Lung (tissue), 12 donors: ENCODE data around the gene DYSF. TPM values are rescaled to one million over a fixed set of nuclear protein-coding genes. Genes with fewer than 3 reads are reported as not detected.

Experiments
- ATAC-seq: fragments of 200-7000 bp; cut with Tn5 transposase; one replicate; pipeline ENCODE4 v1.9.1; 2020; ENCODE audit warnings: moderate number of reproducible peaks; ENCODE audit not compliant: insufficient read depth, low FRiP score
- DNase-seq, 3 donors: peaks; one replicate each; pipeline ENCODE4 v3.0.0-alpha.2; 2013 to 2017
- H3K27ac ChIP-seq, 2 donors: one replicate each; pipeline ENCODE4 v1.5.1; 2013; ENCODE audit warnings: mild to moderate bottlenecking in 2 of 2, moderate library complexity in 2 of 2, control low read depth in 1 of 2, inconsistent platforms in 1 of 2, low read depth in 1 of 2, low read length in 1 of 2
- H3K27me3 ChIP-seq, 3 donors: one replicate each; pipeline ENCODE4 v1.5.1; 2013; ENCODE audit warnings: low read length in 2 of 3; ENCODE audit not compliant: control insufficient read depth in 3 of 3, insufficient read depth in 3 of 3
- H3K36me3 ChIP-seq, 4 donors: one replicate each; pipeline ENCODE4 v1.5.1; 2013; ENCODE audit warnings: low read length in 4 of 4, mild to moderate bottlenecking in 1 of 4, moderate library complexity in 1 of 4; ENCODE audit not compliant: control insufficient read depth in 4 of 4, insufficient read depth in 4 of 4
- H3K4me1 ChIP-seq, 5 donors: one replicate each; pipeline ENCODE4 v1.5.1; 2013; ENCODE audit warnings: low read length in 5 of 5, mild to moderate bottlenecking in 2 of 5, moderate library complexity in 1 of 5; ENCODE audit not compliant: control insufficient read depth in 5 of 5, insufficient read depth in 5 of 5
- H3K4me3 ChIP-seq: one replicate; pipeline ENCODE4 v1.5.1; 2013; ENCODE audit warnings: mild to moderate bottlenecking, control low read depth, moderate library complexity
- H3K9ac ChIP-seq, 2 donors: one replicate each; pipeline ENCODE4 v1.5.1; 2013; ENCODE audit warnings: low read length in 2 of 2, control low read depth in 1 of 2; ENCODE audit not compliant: insufficient read depth in 1 of 2
- H3K9me3 ChIP-seq, 4 donors: one replicate each; pipeline ENCODE4 v1.5.1; 2013; ENCODE audit warnings: low read length in 3 of 4, mild to moderate bottlenecking in 1 of 4, moderate library complexity in 1 of 4; ENCODE audit not compliant: control insufficient read depth in 4 of 4, insufficient read depth in 3 of 4
- WGBS, 2 donors: extraction: QIAGEN DNeasy Blood & Tissue Kit; methylation state at CpG; one replicate each; pipeline ENCODE4 v1.1.7; 2013; 5-methylcytosine and 5-hydroxymethylcytosine counted together
- polyA plus RNA-seq, 2 donors: library from polyadenylated mRNA; stranded (reverse); fragments of 200-250 nt; gene quantifications; one replicate each; pipeline ENCODE4 v1.2.1, GENCODE V29; 2013
- total RNA-seq, 2 donors: library from RNA; depleted of rRNA in 1 of 2; stranded (reverse); fragments of >200 nt in 1 of 2; gene quantifications; one replicate each; pipeline ENCODE4 v1.2.1, GENCODE V29; 2014 to 2021
- TF ChIP-seq, protein P1 (sequence below): IDR thresholded peaks from 2 replicates; pipeline ENCODE4 v1.5.1; 2012; ENCODE audit warnings: mild to moderate bottlenecking; ENCODE audit errors: control extremely low read depth, extremely low read depth
- donor health status: control.
- donor health status: control.
- donor health status: Bipolar disorder and iron deficiency.
- donor health status: healthy.
- donor health status: DM: yes; HTN: yes; CAD: no.

DYSF gene
- total and polyA plus RNA-seq, 4 donors: 12.9 to 56.2 (median 40.0) TPM

DNA sequence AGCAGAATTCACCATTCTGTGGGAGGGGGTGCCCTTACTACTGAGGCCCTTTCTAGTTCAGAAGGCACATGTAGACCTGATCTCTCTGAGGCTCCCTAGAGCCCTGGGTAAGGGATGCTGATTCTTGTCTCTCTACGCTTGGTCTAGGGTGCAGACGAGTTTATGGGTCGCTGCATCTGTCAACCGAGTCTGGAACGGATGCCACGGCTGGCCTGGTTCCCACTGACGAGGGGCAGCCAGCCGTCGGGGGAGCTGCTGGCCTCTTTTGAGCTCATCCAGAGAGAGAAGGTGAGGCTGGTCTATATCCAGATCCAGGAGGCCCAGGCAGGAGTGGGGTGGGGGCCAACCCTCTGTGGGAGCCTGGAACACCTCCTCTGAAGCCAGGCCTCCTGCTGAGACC, 147.2 kb downstream of the DYSF start:
- TF ChIP-seq, protein P1, sequence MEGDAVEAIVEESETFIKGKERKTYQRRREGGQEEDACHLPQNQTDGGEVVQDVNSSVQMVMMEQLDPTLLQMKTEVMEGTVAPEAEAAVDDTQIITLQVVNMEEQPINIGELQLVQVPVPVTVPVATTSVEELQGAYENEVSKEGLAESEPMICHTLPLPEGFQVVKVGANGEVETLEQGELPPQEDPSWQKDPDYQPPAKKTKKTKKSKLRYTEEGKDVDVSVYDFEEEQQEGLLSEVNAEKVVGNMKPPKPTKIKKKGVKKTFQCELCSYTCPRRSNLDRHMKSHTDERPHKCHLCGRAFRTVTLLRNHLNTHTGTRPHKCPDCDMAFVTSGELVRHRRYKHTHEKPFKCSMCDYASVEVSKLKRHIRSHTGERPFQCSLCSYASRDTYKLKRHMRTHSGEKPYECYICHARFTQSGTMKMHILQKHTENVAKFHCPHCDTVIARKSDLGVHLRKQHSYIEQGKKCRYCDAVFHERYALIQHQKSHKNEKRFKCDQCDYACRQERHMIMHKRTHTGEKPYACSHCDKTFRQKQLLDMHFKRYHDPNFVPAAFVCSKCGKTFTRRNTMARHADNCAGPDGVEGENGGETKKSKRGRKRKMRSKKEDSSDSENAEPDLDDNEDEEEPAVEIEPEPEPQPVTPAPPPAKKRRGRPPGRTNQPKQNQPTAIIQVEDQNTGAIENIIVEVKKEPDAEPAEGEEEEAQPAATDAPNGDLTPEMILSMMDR: no peak
- no peak for DNase-seq

DNA sequence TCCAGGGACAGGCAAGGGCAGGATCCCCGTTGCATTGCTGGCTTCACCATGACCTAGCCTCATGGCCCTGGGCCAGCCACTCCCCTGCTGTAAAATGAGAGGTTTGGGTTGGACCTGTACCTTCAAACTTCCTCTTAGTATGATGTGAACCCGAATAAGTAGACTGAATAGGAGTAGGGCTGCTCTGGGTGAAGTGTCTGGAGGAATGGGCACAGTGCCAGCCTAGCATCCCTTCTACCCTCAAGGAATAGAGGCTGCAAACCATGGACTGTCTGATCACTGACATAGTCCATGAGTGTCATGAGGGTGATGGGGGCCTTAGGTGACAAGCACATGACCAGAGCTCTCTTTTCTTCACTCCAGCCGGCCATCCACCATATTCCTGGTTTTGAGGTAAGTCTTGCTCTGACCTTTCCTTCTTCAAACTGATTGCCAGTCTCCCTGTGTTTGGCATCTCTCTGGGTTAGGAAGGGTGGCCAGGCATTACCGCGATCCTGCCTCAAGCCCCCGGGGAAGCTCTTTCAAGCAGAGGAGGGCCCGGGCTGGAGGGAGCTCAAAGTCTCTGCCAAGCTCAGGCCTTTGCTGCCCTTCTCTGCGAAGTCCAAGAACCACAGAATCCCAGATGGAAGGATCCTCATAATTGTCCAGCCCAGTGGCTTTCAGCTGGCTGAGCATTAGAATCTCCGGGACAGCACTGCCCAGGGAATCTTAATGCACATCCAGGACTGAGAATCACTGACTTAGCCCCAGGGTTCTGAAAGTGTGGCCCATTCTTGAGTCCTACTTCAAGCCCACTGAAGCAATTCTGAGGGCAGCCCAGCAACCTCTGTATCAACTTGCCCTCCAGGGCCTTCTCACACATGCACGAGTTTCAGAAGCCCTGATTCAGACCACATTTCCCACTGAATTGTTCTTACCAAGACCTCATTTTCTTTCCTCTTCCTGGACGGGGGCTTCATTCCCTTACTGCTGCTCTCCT, 148.1 kb downstream of the DYSF start:
- 87 to 91% methylated on average over 11 of the region's 11 CpGs for WGBS, 2 donors
- Histone ChIP-seq H3K36me3 (peaks cover 0 to 4% (median 0%) of the 10 kb centered on the region in 4 donors), H3K9ac (no peak overlapping the region), H3K4me3 (no peak overlapping the region), H3K9me3 (no peaks in the 10 kb centered on the region), H3K4me1 (peaks cover 2 to 25% (median 7%) of the 10 kb centered on the region in 5 donors), H3K27me3 (no peaks in the 10 kb centered on the region), H3K27ac (no peak overlapping the region)
- no peak for ATAC-seq
- DNase-seq: no peak
- TF ChIP-seq, protein P1: no peak

More for the DNA sequence above, 147.2 kb downstream of the DYSF start:
- Histone ChIP-seq H3K27ac (no peak overlapping the region), H3K4me1 (peaks cover 2 to 30% (median 7%) of the 10 kb centered on the region in 5 donors), H3K36me3 (peaks cover 0 to 4% (median 0%) of the 10 kb centered on the region in 4 donors), H3K9ac (no peak overlapping the region), H3K4me3 (no peak overlapping the region), H3K27me3 (no peaks in the 10 kb centered on the region), H3K9me3 (no peaks in the 10 kb centered on the region)
- WGBS, 2 donors: 90 to 93% methylated on average over 9 of the region's 9 CpGs
- ATAC-seq: no peak

DNA sequence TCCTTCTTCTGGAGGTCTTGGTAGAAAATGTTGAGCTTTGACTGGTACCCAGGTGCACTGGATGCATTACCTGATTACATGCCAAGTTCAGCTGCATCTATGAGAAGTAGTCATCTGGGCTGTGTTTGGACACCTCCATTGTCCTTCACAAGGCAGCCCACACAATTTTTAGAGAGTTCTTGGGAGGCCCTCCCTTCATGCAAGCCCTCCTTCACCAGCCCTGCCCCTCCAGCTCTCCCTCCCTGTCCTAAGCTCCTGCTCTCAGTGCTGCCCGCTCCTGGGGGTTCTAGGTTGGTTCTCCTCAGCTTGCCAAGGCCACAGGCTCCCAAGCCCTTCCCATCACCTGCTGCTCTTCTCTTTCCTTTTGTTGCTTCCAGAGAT, 148.7 kb downstream of the DYSF start:
- Histone ChIP-seq H3K36me3 (peaks cover 0 to 4% (median 0%) of the 10 kb centered on the region in 4 donors), H3K4me1 (peaks cover 2 to 25% (median 7%) of the 10 kb centered on the region in 5 donors), H3K9me3 (no peaks in the 10 kb centered on the region), H3K4me3 (no peak overlapping the region), H3K27me3 (no peaks in the 10 kb centered on the region), H3K9ac (no peak overlapping the region), H3K27ac (no peak overlapping the region)
- WGBS, 2 donors: 98 to 100% methylated on average over 1 of the region's 1 CpG
- ATAC-seq: no peak
- DNase-seq: no peak
- TF ChIP-seq, protein P1: no peak
